K562 treated with DMSO at 1 percent for 4 hours (cell line): ENCODE data around the gene UGDH. TPM values are rescaled to one million over a fixed set of nuclear protein-coding genes. Genes with fewer than 3 reads are reported as not detected.

Experiments
- total RNA-seq: library from RNA; unstranded; fragments of 300-600 nt; gene quantifications from 2 replicates; pipeline ENCODE4 v1.2.3, GENCODE V29; 2022; ENCODE audit not compliant: insufficient read depth

Gene UGDH
- 5.7 and 9.0 TPM in 2 replicates for total RNA-seq

GRCh38 chr4:39527296-39528060 lies at the start of gene UGDH:
Gene UGDH, minus strand, starts transcription at chr4:39527439. Its CDS starts 5,927 bp downstream, at chr4:39521512.

DNA sequence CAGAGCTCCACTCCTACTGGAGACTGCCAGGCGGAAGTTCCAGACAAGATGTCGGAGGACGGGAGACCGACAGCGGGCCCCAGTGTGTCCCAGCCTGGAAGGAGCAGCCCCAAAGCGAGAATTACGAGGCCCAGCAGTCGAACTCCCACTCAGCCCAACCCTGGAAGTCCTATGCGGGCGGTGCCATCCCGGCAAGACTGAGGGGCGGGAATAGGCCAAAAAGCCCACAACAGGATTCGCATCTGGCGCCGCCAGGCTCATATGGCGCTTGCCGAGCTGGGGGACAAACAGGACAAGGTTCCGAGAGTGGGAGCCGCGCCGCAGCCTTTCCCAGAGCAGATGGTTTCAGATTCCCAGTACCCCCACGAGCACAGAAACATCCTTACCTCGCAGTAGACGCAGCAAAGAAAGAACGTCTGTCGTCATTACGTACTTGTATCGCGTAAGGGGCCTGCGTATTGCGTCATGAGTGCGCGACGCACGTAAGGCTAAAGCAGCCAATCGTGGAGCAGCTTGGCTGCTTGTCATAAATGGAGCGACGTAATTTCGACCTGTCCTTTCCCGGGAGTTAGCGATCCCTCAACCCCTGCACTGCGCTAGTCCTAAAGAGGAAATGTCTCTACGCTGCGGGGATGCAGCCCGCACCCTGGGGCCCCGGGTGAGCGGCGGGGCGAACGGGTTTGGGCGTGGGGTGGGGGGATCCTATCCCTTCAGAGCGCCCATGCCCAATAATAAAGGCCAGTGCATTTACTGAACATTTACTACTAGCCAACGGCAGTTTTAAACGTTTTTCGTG lies 68.5 kb downstream of the UGDH start, which contains the start of the genes LIAS and RPL9:
Gene LIAS, plus strand, starts transcription at position 552 of the 796 bp plus-strand sequence. Its CDS starts 62 bp downstream, at position 614.
Gene RPL9, minus strand, starts transcription at position 418 of the 796 bp plus-strand sequence. CDS start 483 bp downstream, outside the sequence.

Other genes with a start within 250 kb of the UGDH start
- 27.7 and 32.9 TPM in 2 replicates for gene RFC1, start 161.1 kb downstream of the UGDH start, total RNA-seq
- gene KLB, start 120.5 kb downstream of the UGDH start, total RNA-seq: not detected in 2 replicates
- gene RPL9, start 68.5 kb downstream of the UGDH start, total RNA-seq: 3,129 and 3,526 TPM in 2 replicates
- 14.9 and 17.4 TPM in 2 replicates for gene LIAS, start 68.4 kb downstream of the UGDH start, total RNA-seq
- 6.8 and 8.4 TPM in 2 replicates for gene SMIM14, start 111.4 kb upstream of the UGDH start, total RNA-seq
- gene UBE2K, start 170.7 kb upstream of the UGDH start, total RNA-seq: 24.8 and 35.7 TPM in 2 replicates